HG02870 (cell line): ENCODE data around the gene NCAPD2.
"Not testable (repeated sequence)": the region's sequence is repeated elsewhere in the genome, so short reads cannot be mapped to it uniquely, and the experiment has no call there.

Experiments used
- ATAC-seq: cut with Tn5 transposase; IDR thresholded peaks from one replicate; pipeline ENCODE4 v1.9.1; 2021; ENCODE audit warnings: mild to moderate bottlenecking, moderate library complexity; ENCODE audit not compliant: unreplicated experiment

Gene NCAPD2

GRCh38 chr12:6546016-6546415, 52.1 kb downstream of the NCAPD2 start:
- ATAC-seq = no peak

- no peak for ATAC-seq
Measured at GRCh38 chr12:6547566-6547965, 53.7 kb downstream of the NCAPD2 start.

GRCh38 chr12:6547987-6548386, 54.1 kb downstream of the NCAPD2 start:
- ATAC-seq = no peak

GRCh38 chr12:6548556-6548955, 54.7 kb downstream of the NCAPD2 start:
- ATAC-seq = no peak

- no peak for ATAC-seq
Measured at GRCh38 chr12:6548966-6549683, 55.2 kb downstream of the NCAPD2 start.

GRCh38 chr12:6549684-6550151, 55.8 kb downstream of the NCAPD2 start:
- ATAC-seq = no peak

GRCh38 chr12:6550294-6551062, 56.6 kb downstream of the NCAPD2 start:
- ATAC-seq = no peak

- no peak for ATAC-seq
Measured at GRCh38 chr12:6551063-6551461, 57.2 kb downstream of the NCAPD2 start.

- no peak for ATAC-seq
Measured at GRCh38 chr12:6551496-6552139, 57.7 kb downstream of the NCAPD2 start.

- no peak for ATAC-seq
Measured at GRCh38 chr12:6552140-6552551, 58.2 kb downstream of the NCAPD2 start.

- ATAC-seq = no peak
Measured at GRCh38 chr12:6553051-6553868, 59.4 kb downstream of the NCAPD2 start.

- ATAC-seq = peak; percentile 53
Measured at GRCh38 chr12:6554168-6555017, 60.5 kb downstream of the NCAPD2 start.

- no peak for ATAC-seq
Measured at GRCh38 chr12:6555018-6555691, 61.3 kb downstream of the NCAPD2 start.

- not testable (repeated sequence) for ATAC-seq
Measured at GRCh38 chr12:6556496-6556817, 62.6 kb downstream of the NCAPD2 start.

- ATAC-seq = no peak
Measured at GRCh38 chr12:6556857-6557256, 63.0 kb downstream of the NCAPD2 start.

- ATAC-seq = not testable (repeated sequence)
Measured at GRCh38 chr12:6558014-6558760, 64.3 kb downstream of the NCAPD2 start.

GRCh38 chr12:6559500-6559899, 65.6 kb downstream of the NCAPD2 start:
- ATAC-seq = no peak

- ATAC-seq = no peak
Measured at GRCh38 chr12:6560501-6561205, 66.8 kb downstream of the NCAPD2 start.
